Measurements from ENCODE around the gene UBE2D1.

The UBE2D1 gene

GRCh38 chr10:58341947-58342346 is 7.1 kb downstream of the UBE2D1 start:
- no peak for DNase-seq

- no peak for DNase-seq
Measured at GRCh38 chr10:58347967-58348366, 13.2 kb downstream of the UBE2D1 start.

- DNase-seq = no peak
Measured at GRCh38 chr10:58348571-58349033, 13.8 kb downstream of the UBE2D1 start.

GRCh38 chr10:58350023-58350422 is 15.2 kb downstream of the UBE2D1 start:
- DNase-seq = no peak

GRCh38 chr10:58350619-58351323 is 16.0 kb downstream of the UBE2D1 start:
- no peak for DNase-seq

GRCh38 chr10:58351616-58352578 is 17.1 kb downstream of the UBE2D1 start:
- DNase-seq = no peak

GRCh38 chr10:58352956-58353610 is 18.3 kb downstream of the UBE2D1 start:
- DNase-seq = no peak

- DNase-seq = no peak
Measured at GRCh38 chr10:58356756-58357155, 21.9 kb downstream of the UBE2D1 start.

GRCh38 chr10:58358314-58358933 is 23.6 kb downstream of the UBE2D1 start:
- DNase-seq = no peak

- DNase-seq = no peak
Measured at GRCh38 chr10:58358947-58359346, 24.1 kb downstream of the UBE2D1 start.

- DNase-seq = no peak
Measured at GRCh38 chr10:58359541-58359940, 24.7 kb downstream of the UBE2D1 start.

GRCh38 chr10:58360412-58361004 is 25.7 kb downstream of the UBE2D1 start:
- DNase-seq = no peak

- DNase-seq = no peak
Measured at GRCh38 chr10:58361353-58361752, 26.5 kb downstream of the UBE2D1 start.

- no peak for DNase-seq
Measured at GRCh38 chr10:58362027-58362789, 27.4 kb downstream of the UBE2D1 start.

GRCh38 chr10:58367069-58367468 is 32.3 kb downstream of the UBE2D1 start:
- no peak for DNase-seq

GRCh38 chr10:58371473-58371872 is 36.7 kb downstream of the UBE2D1 start:
- no peak for DNase-seq

- DNase-seq = no peak
Measured at GRCh38 chr10:58372607-58373441, 38.0 kb downstream of the UBE2D1 start.

GRCh38 chr10:58373442-58373827 is 38.6 kb downstream of the UBE2D1 start:
- no peak for DNase-seq

GRCh38 chr10:58382489-58382995 is 47.7 kb downstream of the UBE2D1 start:
- no peak for DNase-seq

- no peak for DNase-seq
Measured at GRCh38 chr10:58384095-58384494, 49.3 kb downstream of the UBE2D1 start.

Data from stimulated activated CD8-positive, alpha-beta memory T cell treated with anti-CD3 and anti-CD28 coated beads, Interleukin-4, amount 100 ng/mL, for 48 hours (primary cell).